Brain microvascular endothelial cell (primary cell): ENCODE data around the gene EHD1.
"Not testable (repeated sequence)": the region's sequence is repeated elsewhere in the genome, so short reads cannot be mapped to it uniquely, and the experiment has no call there.

Experiments
- DNase-seq: peaks from one replicate; pipeline ENCODE4 v3.0.0-alpha.2; 2020
- H3K27ac ChIP-seq: fragments of 250-450 bp; sonication (Bioruptor Pico); 2 replicates; pipeline ENCODE4 v1.5.1; 2020; ENCODE audit warnings: mild to moderate bottlenecking, moderate library complexity
- H3K27me3 ChIP-seq: fragments of 250-450 bp; sonication (Bioruptor Pico); replicated peaks from 2 replicates; pipeline ENCODE4 v1.5.1; 2020; ENCODE audit warnings: mild to moderate bottlenecking
- H3K36me3 ChIP-seq: fragments of 250-450 bp; sonication (Bioruptor Pico); replicated peaks from 2 replicates; pipeline ENCODE4 v1.5.1; 2020; ENCODE audit warnings: mild to moderate bottlenecking
- H3K4me3 ChIP-seq: 2 replicates; pipeline ENCODE4 v1.5.1; 2011; ENCODE audit warnings: low read depth, mild to moderate bottlenecking, control low read depth, low read length, moderate library complexity
- CTCF ChIP-seq: IDR thresholded peaks from 2 replicates; pipeline ENCODE4 v1.5.1; 2011; ENCODE audit warnings: low read depth, mild to moderate bottlenecking, moderate library complexity, low read length, control low read depth, inconsistent platforms; ENCODE audit errors: missing control alignments
- in situ Hi-C: cut with HindIII; loops from 2 replicates; pipeline ENCODE4 v1.10.0; 2017; ENCODE audit warnings: low sequenced_read_pairs, low pct_ligation_motif_present

EHD1 gene

GRCh38 chr11:64826578-64827450 is 51.6 kb downstream of the EHD1 start:
- no peak for TF ChIP-seq CTCF
- Histone ChIP-seq H3K27me3 (no peaks in the 10 kb centered on the region), H3K4me3 (no peak overlapping the region), H3K36me3 (no peaks in the 10 kb centered on the region), H3K27ac (no peak overlapping the region)
- no peak for DNase-seq
- in situ Hi-C loops, result no loop called here

GRCh38 chr11:64826062-64826461 is 52.4 kb downstream of the EHD1 start:
- no peak overlapping the region for H3K27ac ChIP-seq
- H3K36me3 ChIP-seq, result no peaks in the 10 kb centered on the region
- DNase-seq, result no peak
- in situ Hi-C loops, result no loop called here
- H3K27me3 ChIP-seq, result no peaks in the 10 kb centered on the region
- TF ChIP-seq CTCF, result no peak
- no peak overlapping the region for H3K4me3 ChIP-seq

- TF ChIP-seq CTCF, result no peak
- no peaks in the 10 kb centered on the region for H3K36me3 ChIP-seq
- H3K4me3 ChIP-seq, result no peak overlapping the region
- no peaks in the 10 kb centered on the region for H3K27me3 ChIP-seq
- in situ Hi-C loops, result no loop called here
- DNase-seq, result no peak
- H3K27ac ChIP-seq, result no peak overlapping the region
Measured at GRCh38 chr11:64823568-64824119, 54.8 kb downstream of the EHD1 start.

- no peak for DNase-seq
- Histone ChIP-seq H3K36me3 (no peaks in the 10 kb centered on the region), H3K4me3 (no peak overlapping the region), H3K27ac (no peak overlapping the region), H3K27me3 (no peaks in the 10 kb centered on the region)
- in situ Hi-C loops, result no loop called here
- TF ChIP-seq CTCF, result no peak
Measured at GRCh38 chr11:64817476-64817875, 60.9 kb downstream of the EHD1 start.

- DNase-seq, H3K36me3 ChIP-seq, H3K27ac ChIP-seq, H3K4me3 ChIP-seq, in situ Hi-C loops, H3K27me3 ChIP-seq: not testable (repeated sequence)
Measured at GRCh38 chr11:64815433-64815832, 63.0 kb downstream of the EHD1 start.

GRCh38 chr11:64814712-64815187 is 63.7 kb downstream of the EHD1 start:
- no peak overlapping the region for H3K4me3 ChIP-seq
- H3K27ac ChIP-seq, result no peak overlapping the region
- in situ Hi-C loops, result no loop called here
- no peaks in the 10 kb centered on the region for H3K36me3 ChIP-seq
- no peak for DNase-seq
- no peak for TF ChIP-seq CTCF
- H3K27me3 ChIP-seq, result no peaks in the 10 kb centered on the region
